SK-N-SH (cell line): ENCODE measurements around the gene MYCL. TPM values are rescaled to one million over a fixed set of nuclear protein-coding genes. Genes with fewer than 3 reads are reported as not detected.

Source experiments
- CTCF ChIA-PET: fragments of 300-600, 350-600 bp; formaldehyde crosslinking; extraction: SDS; loops from one replicate; lab custom pipeline; 2021; lab: Yijun Ruan, JAX
- POLR2A ChIA-PET: fragments of 350-600 bp; sonication (Branson Sonifier 250); formaldehyde crosslinking; extraction: SDS; loops from one replicate; lab custom pipeline; 2020; ENCODE audit warnings: antibody characterized with exemption, inconsistent platforms; lab: Yijun Ruan, JAX
- DNase-seq: peaks from one replicate; pipeline ENCODE4 v3.0.0; 2012
- H2AFZ ChIP-seq: fragments of 200-600 bp; sonication (generic); 2 replicates; pipeline ENCODE4 v1.8.1; 2016; ENCODE audit warnings: antibody characterized with exemption, mild to moderate bottlenecking, low read depth
- H3F3A ChIP-seq: fragments of 200-600 bp; sonication (generic); replicated peaks from 2 replicates; pipeline ENCODE3; 2016; ENCODE audit warnings: antibody characterized with exemption, mild to moderate bottlenecking; ENCODE audit not compliant: insufficient read depth
- H3K27ac ChIP-seq, 2 experiments: fragments of 200-500 bp in 1 of 2; fragments of 200-600 bp in 1 of 2; sonication (Bioruptor generic) in 1 of 2; sonication (generic), shearing (Covaris generic) in 1 of 2; 2 replicates each; pipeline versions ENCODE4 v1.5.1 to v1.6.1; 2014 to 2016; ENCODE audit warnings: low read depth in 2 of 2, inconsistent platforms in 1 of 2, low read length in 1 of 2, mild to moderate bottlenecking in 1 of 2, mixed read lengths in 1 of 2
- H3K27me3 ChIP-seq: fragments of 200-600 bp; sonication (generic), shearing (Covaris generic); 2 replicates; pipeline ENCODE4 v1.6.1; 2016; ENCODE audit warnings: mixed run types; ENCODE audit not compliant: insufficient read depth
- H3K36me3 ChIP-seq, 2 experiments: fragments of 200-500 bp in 1 of 2; fragments of 200-600 bp in 1 of 2; sonication (Bioruptor generic) in 1 of 2; sonication (generic) in 1 of 2; replicated peaks in 1 of 2; 2 replicates each; pipeline versions ENCODE3 to v1.5.1; 2014 to 2016; ENCODE audit warnings: low read length in 1 of 2, mild to moderate bottlenecking in 1 of 2; ENCODE audit not compliant: insufficient read depth in 2 of 2, control insufficient read depth in 1 of 2
- H3K4me1 ChIP-seq, 2 experiments: fragments of 200-500 bp in 1 of 2; fragments of 200-600 bp in 1 of 2; sonication (Bioruptor generic) in 1 of 2; sonication (generic), shearing (Covaris generic) in 1 of 2; 2 replicates each; pipeline versions ENCODE4 v1.5.1 to v1.6.1; 2014 to 2016; ENCODE audit warnings: low read depth in 1 of 2, low read length in 1 of 2, mixed run types in 1 of 2; ENCODE audit not compliant: insufficient read depth in 2 of 2, control insufficient read depth in 1 of 2
- H3K4me2 ChIP-seq: fragments of 200-600 bp; sonication (generic), shearing (Covaris generic); 2 replicates; pipeline ENCODE4 v1.6.1; 2017; ENCODE audit warnings: mixed run types
- H3K4me3 ChIP-seq, 2 experiments: fragments of 200-500 bp in 1 of 2; fragments of 200-600 bp in 1 of 2; sonication (Bioruptor generic) in 1 of 2; sonication (generic), shearing (Covaris generic) in 1 of 2; 2 replicates each; pipeline versions ENCODE4 v1.5.1 to v1.8.1; 2014 to 2016; ENCODE audit warnings: low read depth in 2 of 2, inconsistent platforms in 1 of 2, low read length in 1 of 2, mild to moderate bottlenecking in 1 of 2, mixed read lengths in 1 of 2, moderate library complexity in 1 of 2
- H3K79me2 ChIP-seq: fragments of 200-600 bp; sonication (generic); 2 replicates; pipeline ENCODE4 v1.8.1; 2017; ENCODE audit warnings: mild to moderate bottlenecking; ENCODE audit not compliant: insufficient read depth
- H3K9ac ChIP-seq: fragments of 200-600 bp; sonication (generic); 2 replicates; pipeline ENCODE4 v1.6.1; 2017; ENCODE audit warnings: mixed run types
- H3K9me2 ChIP-seq: fragments of 200-600 bp; sonication (generic); 2 replicates; pipeline ENCODE4 v1.6.1; 2017; ENCODE audit warnings: mixed run types
- H3K9me3 ChIP-seq: fragments of 200-600 bp; sonication (generic); 2 replicates; pipeline ENCODE4 v1.6.1; 2017; ENCODE audit warnings: mixed run types, mild to moderate bottlenecking, moderate library complexity
- H4K20me1 ChIP-seq: fragments of 200-600 bp; sonication (generic); 2 replicates; pipeline ENCODE4 v1.6.1; 2017; ENCODE audit warnings: mild to moderate bottlenecking, mixed run types; ENCODE audit not compliant: insufficient read depth
- CTCF ChIP-seq: fragments of 200-600 bp; sonication (generic); IDR thresholded peaks from 2 replicates; pipeline ENCODE4 v1.6.1; 2017; ENCODE audit warnings: antibody characterized with exemption, mild to moderate bottlenecking, moderate library complexity
- FOSL2 ChIP-seq: IDR thresholded peaks from 2 replicates; pipeline ENCODE4 v1.4.0; 2012; ENCODE audit warnings: low read depth, mild to moderate bottlenecking, moderate library complexity, borderline replicate concordance
- FOXJ3 ChIP-seq: sonication (generic); formaldehyde crosslinking; IDR thresholded peaks from 2 replicates; pipeline ENCODE4 v1.5.1; 2020; ENCODE audit warnings: mild to moderate bottlenecking, missing genetic modification reagents
- FOXM1 ChIP-seq: IDR thresholded peaks from 2 replicates; pipeline ENCODE4 v1.4.0; 2012; ENCODE audit warnings: low read depth, mild to moderate bottlenecking
- MAX ChIP-seq: IDR thresholded peaks from 2 replicates; pipeline ENCODE4 v1.4.0; 2012; ENCODE audit warnings: low read depth
- MXI1 ChIP-seq: IDR thresholded peaks from 2 replicates; pipeline ENCODE4 v1.6.1; 2012; ENCODE audit warnings: mild to moderate bottlenecking, low read depth, low read length, improper control_type of control experiment
- NRF1 ChIP-seq: IDR thresholded peaks from 2 replicates; pipeline ENCODE4 v1.6.1; 2012; ENCODE audit warnings: low read depth, mild to moderate bottlenecking, low read length
- POLR2AphosphoS5 ChIP-seq: IDR thresholded peaks from 2 replicates; pipeline ENCODE4 v1.6.1; 2012; ENCODE audit warnings: low read depth, low read length
- RAD21 ChIP-seq: IDR thresholded peaks from 2 replicates; pipeline ENCODE4 v1.6.1; 2012; ENCODE audit warnings: mild to moderate bottlenecking, low read length
- RFX5 ChIP-seq: IDR thresholded peaks from 2 replicates; pipeline ENCODE4 v1.6.1; 2012; ENCODE audit warnings: mild to moderate bottlenecking, improper control_type of control experiment, low read length
- RXRA ChIP-seq: IDR thresholded peaks from 2 replicates; pipeline ENCODE4 v1.4.0; 2012; ENCODE audit warnings: low read depth, mild to moderate bottlenecking, borderline replicate concordance
- TAF1 ChIP-seq: IDR thresholded peaks from 2 replicates; pipeline ENCODE4 v1.6.1; 2012; ENCODE audit warnings: low read depth, mild to moderate bottlenecking, low read length, moderate library complexity, borderline replicate concordance
- TCF12 ChIP-seq: IDR thresholded peaks from 2 replicates; pipeline ENCODE4 v1.4.0; 2012
- TEAD4 ChIP-seq: IDR thresholded peaks from 2 replicates; pipeline ENCODE4 v1.4.0; 2012; ENCODE audit warnings: mild to moderate bottlenecking, borderline replicate concordance; ENCODE audit not compliant: insufficient read depth
- USF1 ChIP-seq: IDR thresholded peaks from 2 replicates; pipeline ENCODE4 v1.4.0; 2012; ENCODE audit warnings: low read depth, borderline replicate concordance
- YY1 ChIP-seq: IDR thresholded peaks from 2 replicates; pipeline ENCODE4 v1.4.0; 2012; ENCODE audit warnings: low read depth, mild to moderate bottlenecking
- ZBTB33 ChIP-seq: IDR thresholded peaks from 2 replicates; pipeline ENCODE4 v1.4.0; 2012; ENCODE audit warnings: low read depth, borderline replicate concordance
- WGBS: methylation state at CpG from one replicate; pipeline ENCODE4 v1.1.6; 2017; ENCODE audit warnings: low lambda C conversion rate; 5-methylcytosine and 5-hydroxymethylcytosine counted together
- polyA plus RNA-seq, 3 experiments: library from polyadenylated mRNA; depleted of rRNA; stranded (reverse); fragments of >200 nt; gene quantifications; 2 replicates each; pipeline ENCODE4 v1.2.3, GENCODE V29; 2012

MYCL gene
- polyA plus RNA-seq, 1 of the 3 experiments (the other 2 are of a cell fraction) = 0.48 TPM

- H3F3A ChIP-seq = no peaks in the 10 kb centered on the region
- no peak for TF ChIP-seq RAD21
- no peak for TF ChIP-seq TAF1
- TF ChIP-seq TEAD4 = no peak
- no peak for TF ChIP-seq RXRA
- TF ChIP-seq CTCF = no peak
- no peak for TF ChIP-seq MXI1
- TF ChIP-seq POLR2AphosphoS5 = no peak
- no peak for TF ChIP-seq USF1
- no peak for TF ChIP-seq RFX5
- no peak for TF ChIP-seq FOXJ3 (CRISPR knock-in tag)
- no peak for TF ChIP-seq ZBTB33
- no peak for TF ChIP-seq NRF1
- no peak for TF ChIP-seq TCF12
- TF ChIP-seq YY1 = no peak
- no peak for TF ChIP-seq FOSL2
- TF ChIP-seq MAX = no peak
- no peak for TF ChIP-seq FOXM1
- H3K9ac ChIP-seq = no peak overlapping the region
- H3K9me3 ChIP-seq = no peaks in the 10 kb centered on the region
- H3K79me2 ChIP-seq = no peaks in the 10 kb centered on the region
- ChIA-PET CTCF (no interaction called here), POLR2A (no interaction called here)
- no peak overlapping the region for H3K4me2 ChIP-seq
- H3K4me1 ChIP-seq = peaks cover 0 to 9% of the 10 kb centered on the region in 2 experiments; a peak in 1 of 4 replicates
- H4K20me1 ChIP-seq = no peaks in the 10 kb centered on the region
- no peak overlapping the region for H3K4me3 ChIP-seq
- no peaks in the 10 kb centered on the region for H3K9me2 ChIP-seq
- no peak for DNase-seq
- no peaks in the 10 kb centered on the region for H3K36me3 ChIP-seq
- H3K27me3 ChIP-seq = peaks cover 22% of the 10 kb centered on the region; the same call in 1 of the 2 replicates
- H2AFZ ChIP-seq = no peak overlapping the region
- no peak overlapping the region for H3K27ac ChIP-seq
- 74% methylated on average over 4 of the region's 4 CpGs for WGBS
These were observed 3.5 kb upstream of the MYCL start for GRCh38 chr1:39905172-39905571.
